Measurements from ENCODE around the gene GNAQ.
"Not testable (repeated sequence)": the region's sequence is repeated elsewhere in the genome, so short reads cannot be mapped to it uniquely, and the experiment has no call there.

GNAQ gene

DNA sequence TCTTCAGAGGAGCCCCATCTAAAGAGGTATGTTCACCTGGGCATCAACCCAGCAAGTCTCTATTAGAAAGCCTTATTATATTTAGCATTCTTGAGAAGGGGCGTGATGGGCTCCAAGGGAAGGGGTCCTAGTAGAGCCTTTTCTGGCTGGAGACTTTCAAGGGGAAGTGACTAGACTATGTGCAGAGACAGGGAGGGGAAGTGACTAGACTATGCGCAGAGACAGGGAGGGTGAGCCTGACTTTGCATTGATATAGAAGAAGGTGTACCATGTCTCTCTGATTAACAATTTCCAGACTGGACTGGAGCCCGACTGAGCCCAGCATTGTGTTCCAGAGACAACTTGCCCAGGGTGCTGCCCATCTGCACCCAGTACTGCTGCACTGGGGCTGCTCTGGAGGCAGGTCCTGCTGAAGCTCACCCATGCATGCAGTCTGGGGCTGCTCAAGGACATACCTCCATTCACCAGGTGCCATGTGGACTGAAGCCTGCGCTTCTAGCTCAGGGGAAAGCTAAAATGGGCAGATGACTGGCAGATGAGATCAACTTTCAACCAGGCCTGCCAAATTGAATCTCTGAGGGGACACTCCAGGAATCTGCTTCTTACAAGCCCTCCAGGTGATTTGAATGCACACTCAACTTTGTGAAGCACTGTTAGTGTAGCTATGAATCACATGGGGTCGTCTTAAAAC lies 300.5 kb downstream of the GNAQ start:
- no peak for DNase-seq (ENCODE audit: low read depth, low spot score)

DNA sequence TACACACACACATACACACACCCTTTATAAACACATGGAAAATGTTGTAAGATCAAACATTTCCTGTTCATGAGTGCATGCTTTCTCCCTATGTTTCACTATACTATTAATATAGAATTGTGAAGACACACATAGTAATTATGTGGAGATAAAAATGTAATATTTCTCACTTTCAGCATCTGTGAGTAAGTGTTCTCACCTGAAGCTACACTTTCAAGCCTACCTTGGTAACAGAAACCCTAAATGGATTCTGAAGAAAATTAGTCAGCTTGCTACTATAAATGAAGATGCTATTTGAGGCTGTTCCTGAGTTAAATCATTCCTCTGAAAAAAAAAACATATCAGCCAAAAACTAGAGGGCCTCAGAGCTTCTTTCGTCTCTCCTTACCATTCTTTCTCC lies 302.4 kb downstream of the GNAQ start:
- no peak for DNase-seq (ENCODE audit: low read depth, low spot score)

DNA sequence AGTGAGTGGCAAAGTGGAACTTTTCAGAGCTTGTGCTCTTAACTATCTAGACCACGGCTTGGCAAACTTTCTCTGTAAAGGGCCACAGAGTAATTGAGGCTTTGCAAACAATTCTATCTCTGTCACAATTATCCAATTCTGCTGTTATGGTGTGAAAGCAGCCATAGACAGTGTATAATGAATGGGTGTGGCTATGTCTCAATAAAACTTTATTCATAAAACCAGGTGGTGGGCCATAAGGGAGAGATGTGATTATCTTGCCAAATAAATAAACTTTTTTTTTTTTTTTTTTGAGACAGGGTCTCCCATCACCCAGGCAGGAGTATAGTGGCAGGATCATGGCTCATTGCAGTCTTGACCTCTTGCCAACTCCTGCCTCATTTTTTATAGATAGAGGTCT lies 304.8 kb downstream of the GNAQ start:
- no peak for DNase-seq (ENCODE audit: low read depth, low spot score)

DNA sequence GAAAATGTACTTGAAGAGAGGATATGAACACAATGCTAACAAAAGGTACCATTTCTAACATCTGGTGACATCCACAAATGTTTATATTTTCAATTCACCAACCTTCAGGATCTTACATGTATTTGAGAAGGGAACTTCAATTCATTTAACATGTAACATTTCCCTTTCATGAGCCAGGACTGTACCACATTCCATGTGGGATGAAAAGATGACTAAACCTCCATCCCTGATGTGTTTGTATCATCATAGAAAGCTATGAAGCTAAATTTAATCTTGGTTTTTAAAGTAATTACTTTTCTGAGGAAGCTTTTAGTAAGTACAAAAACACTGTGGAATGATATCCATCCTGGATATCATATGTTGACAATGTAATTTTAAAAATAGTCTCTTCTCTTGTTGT lies 305.3 kb downstream of the GNAQ start:
- DNase-seq (ENCODE audit: low read depth, low spot score): no peak

DNA sequence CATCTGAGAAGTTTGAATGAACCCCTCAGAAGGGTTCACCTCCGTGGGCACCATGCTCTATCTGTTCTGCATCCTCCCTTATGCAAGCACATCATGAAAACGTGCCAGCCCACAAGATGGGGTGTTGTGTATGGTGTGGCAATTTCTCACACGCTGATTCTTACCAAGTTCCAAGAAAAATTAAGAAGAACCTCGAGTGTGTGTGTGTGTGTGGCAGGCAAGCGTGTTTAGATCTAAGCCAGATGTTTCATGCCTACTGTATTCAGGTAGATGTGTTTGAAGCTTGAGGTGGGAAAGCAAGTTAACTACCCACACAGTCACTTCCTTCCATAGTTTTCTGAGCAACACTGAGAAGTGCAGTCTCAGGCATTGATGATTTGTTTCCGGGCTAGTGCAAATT lies 305.8 kb downstream of the GNAQ start:
- DNase-seq (ENCODE audit: low read depth, low spot score): no peak

DNA sequence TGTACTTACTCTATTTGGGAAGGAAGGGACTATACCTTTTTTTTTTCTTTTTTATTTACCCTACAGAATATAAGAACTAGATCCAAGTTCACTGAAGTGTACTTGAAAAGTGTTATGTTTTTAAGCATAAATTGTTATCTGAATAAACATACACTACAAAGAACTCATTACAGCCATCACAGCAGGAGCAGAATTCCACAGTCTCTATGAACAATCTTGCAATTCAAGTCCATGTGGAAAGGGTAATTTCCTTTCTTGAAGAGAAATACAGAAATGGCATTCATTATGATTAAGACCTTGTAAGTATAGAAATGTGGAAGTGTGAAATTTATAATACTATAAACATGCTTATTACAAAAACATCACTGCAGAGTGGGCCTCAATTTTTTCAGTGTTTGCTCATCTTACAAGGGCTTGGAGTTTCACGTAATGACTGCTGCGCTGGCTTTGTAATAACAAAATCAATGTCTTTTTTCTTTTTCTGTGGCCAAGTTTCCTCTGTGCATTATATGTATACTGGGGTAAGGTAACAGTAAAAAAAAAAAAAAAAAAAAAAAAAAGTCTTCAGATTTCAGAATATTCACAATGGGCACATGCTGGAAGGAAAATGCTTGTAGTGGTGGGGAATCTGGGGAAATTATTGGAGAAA lies 306.4 kb downstream of the GNAQ start:
- no peak for DNase-seq (ENCODE audit: low read depth, low spot score)

DNA sequence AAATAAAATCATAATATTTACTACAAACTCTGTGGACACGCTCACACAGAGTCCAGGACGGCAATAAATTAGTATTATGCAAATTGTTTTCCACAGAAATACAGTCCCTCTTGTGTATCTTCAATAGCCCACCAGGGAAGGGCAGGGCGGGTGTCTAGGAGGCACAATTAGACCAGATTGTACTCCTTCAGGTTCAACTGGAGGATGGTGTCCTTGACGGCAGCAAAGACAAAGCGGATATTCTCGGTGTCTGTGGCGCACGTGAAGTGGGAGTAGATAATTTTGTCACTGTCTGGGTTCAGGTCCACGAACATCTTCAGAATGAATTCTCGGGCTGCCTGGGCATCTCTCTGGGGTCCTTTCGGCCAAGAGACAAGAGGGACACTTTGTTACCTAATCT lies 310.5 kb downstream of the GNAQ start:
- DNase-seq (ENCODE audit: low read depth, low spot score): not testable (repeated sequence)

DNA sequence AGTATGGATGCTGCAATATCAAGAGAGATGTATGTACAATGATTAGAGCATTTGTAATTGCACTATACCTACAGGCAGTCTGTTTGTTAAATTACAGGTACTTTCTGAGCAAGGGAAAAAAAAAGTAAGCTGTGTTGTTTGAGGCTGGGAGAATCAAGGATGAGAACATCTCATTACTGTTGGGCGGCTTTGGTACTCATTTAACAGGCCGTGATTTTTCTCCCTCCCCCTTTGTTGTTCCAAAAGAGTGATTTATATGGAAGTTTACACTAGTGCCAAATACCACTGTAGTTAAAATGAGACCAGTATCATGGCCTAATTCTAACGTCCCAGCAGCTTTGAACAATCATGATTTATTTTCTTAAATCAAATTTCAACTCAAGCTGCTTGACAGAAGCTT lies 312.3 kb downstream of the GNAQ start:
- no peak for DNase-seq (ENCODE audit: low read depth, low spot score)

DNA sequence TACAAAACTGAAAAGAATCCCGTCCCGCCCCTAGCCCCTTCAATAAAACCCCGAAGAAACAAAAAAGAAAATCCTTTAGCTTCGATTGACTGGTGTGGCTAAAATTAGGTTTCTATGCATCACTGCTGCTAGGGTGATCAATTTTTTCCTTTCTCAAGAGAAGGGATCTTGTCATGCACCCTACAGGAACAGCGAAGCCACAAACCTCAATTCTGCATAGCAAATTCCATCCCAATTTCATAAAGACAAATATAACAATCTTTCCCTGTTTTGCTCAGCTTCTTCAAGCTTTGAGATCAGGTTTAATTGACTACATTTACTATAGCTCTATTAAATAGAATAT lies 313.3 kb downstream of the GNAQ start:
- DNase-seq (ENCODE audit: low read depth, low spot score): not testable (repeated sequence)

DNA sequence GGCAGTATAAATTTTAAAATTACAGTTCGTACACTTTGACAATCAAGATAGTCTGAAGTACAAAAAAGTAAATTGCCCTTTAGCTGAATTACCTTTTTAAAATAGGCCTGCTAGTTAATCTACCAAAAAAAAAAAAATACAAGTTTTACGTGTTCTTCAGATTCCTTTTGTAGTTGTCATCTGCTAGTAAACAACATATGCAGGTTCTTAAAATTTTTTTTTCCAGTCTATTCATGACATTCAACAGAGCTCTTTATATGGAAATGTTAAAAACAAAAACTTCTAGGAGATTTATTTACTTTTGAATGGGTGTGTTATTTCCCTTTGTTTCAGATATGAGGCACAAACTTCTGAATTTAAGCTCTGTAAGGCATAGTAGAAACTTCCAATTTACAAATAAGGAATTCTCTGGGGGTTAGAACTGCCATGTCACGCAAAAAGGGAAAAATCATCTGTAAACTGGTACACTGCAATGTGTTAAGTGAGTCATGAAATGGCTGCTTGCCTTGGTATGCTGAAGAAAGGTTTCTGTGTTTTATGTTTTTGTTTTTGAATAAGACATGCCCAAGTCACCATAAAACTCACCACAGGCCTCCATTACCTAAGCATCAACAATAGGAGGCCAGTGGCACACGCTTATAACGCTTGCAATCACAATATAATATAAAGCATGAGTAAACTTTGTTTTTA lies 313.9 kb downstream of the GNAQ start:
- DNase-seq (ENCODE audit: low read depth, low spot score): not testable (repeated sequence)

DNA sequence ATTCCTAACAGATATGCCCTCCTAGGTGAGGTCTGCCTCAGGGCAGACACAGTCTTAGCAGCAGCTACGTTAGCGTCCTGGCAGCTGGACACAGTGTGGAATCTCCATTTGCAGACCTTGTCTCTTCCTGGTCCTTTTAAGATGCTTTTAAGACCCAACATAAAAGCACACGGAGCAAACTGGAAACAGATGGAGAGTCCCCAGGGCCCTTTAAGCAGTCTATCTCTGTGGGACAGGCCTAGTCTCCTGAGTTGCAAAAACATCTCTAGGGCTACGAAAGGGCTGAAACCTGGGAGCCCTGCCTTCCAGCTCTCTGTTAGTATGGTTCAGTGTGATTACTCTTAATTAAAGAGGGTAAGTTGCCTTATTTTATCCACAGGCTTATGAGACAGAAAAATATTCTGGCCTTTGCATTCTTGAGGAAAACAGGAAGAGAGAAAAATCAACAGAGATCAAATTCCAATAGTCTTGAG lies 317.5 kb downstream of the GNAQ start:
- no peak for DNase-seq (ENCODE audit: low read depth, low spot score)

DNA sequence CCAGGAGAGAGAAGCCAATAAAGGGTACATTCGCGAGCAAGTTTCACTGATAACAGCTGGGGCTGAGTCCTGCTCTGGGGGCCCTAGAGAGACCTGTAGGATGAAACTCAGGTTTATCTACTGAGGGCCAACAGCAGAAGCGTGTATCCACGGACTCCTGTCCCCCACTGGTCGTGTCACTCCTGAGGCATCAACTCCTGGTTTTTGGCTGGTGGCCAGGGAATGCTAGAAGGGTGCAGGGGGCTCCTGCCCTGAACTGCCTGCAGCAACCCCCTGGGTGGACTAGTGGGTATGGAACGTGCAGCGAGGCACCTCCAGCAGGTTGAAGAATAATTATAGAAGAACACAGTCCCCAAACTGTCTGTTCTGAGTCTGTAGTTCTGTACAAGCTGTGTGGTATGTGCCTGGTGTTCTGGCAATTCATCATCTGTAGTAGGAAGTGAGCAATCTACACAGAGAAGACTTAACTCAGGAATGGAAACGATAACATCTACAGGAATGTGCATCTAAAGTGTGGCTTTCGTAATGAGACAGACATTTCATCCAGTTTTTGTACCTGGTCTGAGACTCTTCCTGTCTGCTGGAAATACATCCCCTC lies 319.0 kb downstream of the GNAQ start:
- no peak for DNase-seq (ENCODE audit: low read depth, low spot score)

DNA sequence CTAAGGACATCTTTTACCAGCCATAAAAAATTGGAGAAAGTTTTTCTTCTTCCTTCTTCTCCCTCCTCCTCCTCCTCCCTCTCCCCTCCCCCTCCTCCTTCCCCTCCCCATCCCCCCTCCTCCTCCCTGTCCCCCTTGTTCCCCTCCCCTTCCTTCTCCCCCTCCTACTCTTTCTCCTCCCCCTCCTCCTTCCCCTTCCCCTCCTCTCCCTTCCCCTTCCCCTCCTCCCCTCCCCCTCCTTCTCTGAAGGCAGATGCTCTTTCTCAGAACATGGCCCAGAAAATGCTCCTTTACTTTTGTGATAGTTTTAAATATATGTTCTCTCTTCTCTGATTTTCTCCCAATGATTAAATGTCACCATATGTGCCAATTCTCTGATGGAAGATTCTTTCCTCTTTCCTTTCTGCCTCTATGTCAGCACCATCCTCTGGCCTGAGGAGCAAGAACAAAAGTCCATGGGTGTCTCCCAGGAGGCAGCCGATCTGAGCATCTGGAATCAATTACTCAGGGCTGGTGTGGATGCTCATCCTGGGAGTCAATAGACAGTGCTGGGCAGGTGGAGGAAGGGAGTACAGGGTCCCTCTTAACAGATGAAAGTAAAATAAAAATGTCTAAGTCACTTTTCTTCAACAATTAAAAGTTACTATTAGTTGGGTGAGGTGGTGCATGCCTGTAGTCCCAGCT lies 320.5 kb downstream of the GNAQ start:
- no peak for DNase-seq (ENCODE audit: low read depth, low spot score)

DNA sequence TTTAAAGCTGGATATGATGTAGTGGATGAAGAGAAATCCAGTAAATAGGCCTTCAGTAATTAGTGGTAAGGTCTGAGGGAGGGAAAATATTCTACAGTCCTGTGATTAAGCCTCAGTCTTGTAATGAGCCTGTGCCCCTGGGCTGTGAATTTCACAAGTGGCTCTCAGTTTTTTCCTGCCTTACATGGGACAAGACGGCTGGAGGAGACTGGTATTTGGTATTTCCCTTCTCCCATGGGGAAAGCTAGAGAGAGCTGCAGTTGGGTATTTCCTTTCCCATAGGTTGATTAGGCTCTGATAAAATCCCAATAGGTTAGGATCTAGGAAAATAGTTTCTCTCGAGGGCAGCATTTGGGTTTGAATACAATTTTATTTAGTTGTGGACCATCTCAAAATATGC lies 321.3 kb downstream of the GNAQ start:
- DNase-seq (ENCODE audit: low read depth, low spot score): no peak

DNA sequence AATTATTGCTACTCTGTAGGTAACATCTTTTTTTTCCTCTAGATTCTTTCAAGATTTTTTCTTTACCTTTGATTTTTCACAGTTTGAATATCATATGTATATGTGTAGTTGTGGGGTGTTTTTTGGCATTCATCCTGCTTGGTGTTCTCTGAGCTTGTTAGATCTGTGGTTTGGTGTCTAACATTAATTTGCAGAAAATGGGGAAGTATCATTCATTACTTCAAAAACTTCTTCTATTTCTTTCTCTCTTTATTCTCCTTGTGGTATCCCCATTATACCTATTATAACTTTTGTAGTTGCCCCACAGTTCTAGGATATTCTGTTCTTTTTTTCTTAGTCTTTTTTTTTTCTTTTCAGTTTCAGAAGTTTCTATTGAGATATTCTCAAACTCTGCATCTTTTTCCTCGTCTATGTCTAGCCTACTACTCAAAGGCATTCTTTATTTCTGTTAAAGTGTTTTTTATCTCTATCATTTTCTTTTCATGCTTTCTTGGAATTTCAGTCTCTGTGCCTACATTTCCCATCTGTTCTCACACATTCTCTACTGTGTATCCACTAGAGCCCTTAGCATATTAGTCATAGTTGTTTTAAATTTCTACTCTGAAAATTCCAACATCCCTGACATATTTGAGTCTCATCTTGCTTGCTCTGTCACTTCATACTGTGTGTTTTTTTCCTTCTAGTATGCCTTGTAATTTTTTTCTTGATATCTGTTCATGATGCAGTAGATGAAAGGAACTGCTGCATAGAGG lies 323.4 kb downstream of the GNAQ start:
- no peak for DNase-seq (ENCODE audit: low read depth, low spot score)

DNA sequence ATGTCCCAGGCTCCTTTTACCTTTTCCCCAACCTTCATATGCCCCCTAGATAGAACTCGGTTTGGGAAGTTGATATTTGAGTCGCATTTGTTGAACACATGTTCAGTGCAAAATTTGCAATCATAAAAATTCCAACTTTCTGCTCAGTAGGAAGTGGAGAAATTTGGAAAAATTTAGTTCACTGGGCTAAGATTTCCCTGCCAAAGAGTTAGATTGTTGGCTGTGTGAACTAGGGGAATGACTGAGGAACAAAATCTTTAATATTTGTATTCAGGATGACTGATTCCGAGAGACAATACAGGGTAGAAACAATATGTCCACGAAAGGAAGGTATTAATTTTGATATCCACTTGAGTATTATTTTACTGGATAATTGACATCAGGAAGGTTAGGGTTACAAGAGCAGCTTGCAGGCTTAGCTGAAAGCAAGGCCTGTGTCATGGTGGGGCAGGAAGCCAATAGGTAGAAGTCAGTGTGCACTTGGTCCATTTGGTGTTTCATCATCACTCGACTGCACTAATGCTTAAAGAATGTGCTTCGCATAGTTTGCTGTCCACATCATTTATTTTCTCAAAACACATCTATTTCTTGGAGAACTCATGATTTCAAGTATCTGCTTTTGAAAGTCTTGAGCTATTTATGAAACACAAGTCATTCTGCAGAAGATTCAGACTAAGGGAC lies 324.1 kb downstream of the GNAQ start:
- DNase-seq (ENCODE audit: low read depth, low spot score): no peak

DNA sequence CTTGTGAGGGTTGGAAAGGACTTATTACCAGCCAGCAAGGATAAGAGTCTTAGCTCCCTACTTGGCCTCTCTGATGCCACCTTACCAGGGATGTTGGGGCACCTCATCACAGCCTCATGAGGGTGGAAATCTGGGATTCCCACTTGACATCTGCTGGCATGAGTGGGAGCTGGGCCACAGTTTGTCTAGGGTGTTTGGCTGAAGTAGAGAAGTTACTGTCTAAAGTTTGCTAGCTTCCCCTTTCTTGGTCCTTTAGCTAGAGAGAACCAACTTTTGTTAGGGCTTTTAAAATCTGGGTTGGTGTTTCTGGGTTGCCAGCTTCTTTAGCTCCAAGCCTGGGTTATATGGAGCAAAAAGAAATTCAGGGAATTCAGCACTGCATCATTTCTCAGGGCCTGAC lies 326.0 kb downstream of the GNAQ start:
- DNase-seq (ENCODE audit: low read depth, low spot score): no peak

DNA sequence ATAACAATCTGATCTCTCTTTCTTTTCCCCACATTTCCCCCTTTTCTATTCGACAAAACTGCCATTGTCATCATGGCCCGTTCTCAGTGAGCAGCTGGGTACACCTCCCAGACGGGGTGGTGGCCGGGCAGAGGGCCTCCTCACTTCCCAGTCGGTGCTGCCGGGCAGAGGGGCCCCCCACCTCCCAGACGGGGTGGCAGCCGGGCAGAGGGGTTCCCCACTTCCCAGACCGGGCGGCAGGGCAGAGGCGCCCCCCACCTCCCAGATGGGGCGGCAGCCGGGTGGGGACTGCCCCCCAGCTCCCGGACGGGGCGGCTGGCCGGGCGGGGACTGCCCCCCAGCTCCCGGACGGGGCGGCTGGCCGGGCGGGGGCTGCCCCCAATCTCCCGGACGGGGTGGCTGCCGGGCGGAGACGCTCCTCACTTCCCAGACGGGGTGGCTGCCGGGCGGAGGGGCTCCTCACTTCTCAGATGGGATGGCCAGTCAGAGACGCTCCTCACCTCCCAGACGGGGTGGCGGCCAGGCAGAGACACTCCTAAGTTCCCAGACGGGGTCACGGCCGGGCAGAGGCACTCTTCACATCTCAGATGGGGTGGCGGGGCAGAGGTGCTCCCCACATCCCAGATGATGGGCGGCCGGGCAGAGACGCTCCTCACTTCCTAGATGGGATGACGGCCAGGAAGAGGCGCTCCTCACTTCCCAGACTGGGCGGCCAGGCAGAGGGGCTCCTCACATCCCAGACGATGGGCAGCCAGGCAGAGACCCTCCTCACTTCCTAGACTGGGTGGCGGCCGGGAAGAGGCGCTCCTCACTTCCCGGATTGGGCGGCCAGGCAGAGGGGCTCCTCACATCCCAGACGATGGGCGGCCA lies 328.9 kb downstream of the GNAQ start:
- DNase-seq (ENCODE audit: low read depth, low spot score): not testable (repeated sequence)

DNA sequence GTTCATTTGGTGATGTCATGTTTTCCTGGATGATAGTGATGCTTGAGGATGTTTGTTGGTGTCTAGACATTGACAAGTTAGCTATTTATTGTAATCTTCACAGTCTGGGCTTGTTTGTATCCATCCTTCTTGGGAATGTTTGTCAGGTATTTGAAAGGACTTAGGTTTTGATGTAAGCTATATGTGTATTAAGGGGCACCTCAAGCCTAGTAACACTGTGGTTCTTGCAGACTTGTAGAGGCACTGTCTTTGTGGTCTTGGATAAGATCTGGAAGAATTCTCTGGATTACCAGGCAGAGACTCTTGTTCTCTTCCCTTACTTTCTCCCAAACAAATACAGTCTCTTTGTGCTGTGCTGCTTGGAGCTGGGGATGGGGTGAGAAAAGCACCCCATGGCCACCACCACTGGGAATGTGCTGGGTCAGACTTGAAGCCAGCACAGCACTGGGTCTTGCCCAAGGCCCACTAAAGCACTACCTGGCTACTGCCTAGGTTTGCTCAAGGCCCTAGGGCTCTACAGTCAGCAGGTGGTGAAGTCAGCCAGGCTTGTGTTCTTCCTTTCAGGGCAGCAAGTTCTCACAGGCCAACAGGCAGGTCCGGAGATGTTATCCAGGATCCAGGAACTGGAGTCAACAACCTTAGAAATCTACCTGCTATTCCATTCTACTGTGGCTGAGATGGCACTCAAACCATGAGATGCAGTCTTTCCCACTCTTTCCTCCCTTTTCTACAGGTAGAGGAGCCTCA lies 334.2 kb downstream of the GNAQ start:
- DNase-seq (ENCODE audit: low read depth, low spot score): no peak
